HG02981 (cell line): ENCODE data around the gene AGMO.

Source experiments
- ATAC-seq: cut with Tn5 transposase; IDR thresholded peaks from one replicate; pipeline ENCODE4 v1.9.1; 2021; ENCODE audit warnings: mild to moderate bottlenecking, moderate library complexity; ENCODE audit not compliant: unreplicated experiment

The AGMO gene

GRCh38 chr7:15504351-15504750, 57.5 kb downstream of the AGMO start:
- ATAC-seq: no peak

GRCh38 chr7:15503603-15504290, 58.1 kb downstream of the AGMO start:
- ATAC-seq: no peak

GRCh38 chr7:15498465-15498864, 63.4 kb downstream of the AGMO start:
- ATAC-seq: no peak

GRCh38 chr7:15495170-15495569, 66.6 kb downstream of the AGMO start:
- no peak for ATAC-seq

- ATAC-seq: no peak
Measured at GRCh38 chr7:15494711-15495110, 67.1 kb downstream of the AGMO start.

DNA sequence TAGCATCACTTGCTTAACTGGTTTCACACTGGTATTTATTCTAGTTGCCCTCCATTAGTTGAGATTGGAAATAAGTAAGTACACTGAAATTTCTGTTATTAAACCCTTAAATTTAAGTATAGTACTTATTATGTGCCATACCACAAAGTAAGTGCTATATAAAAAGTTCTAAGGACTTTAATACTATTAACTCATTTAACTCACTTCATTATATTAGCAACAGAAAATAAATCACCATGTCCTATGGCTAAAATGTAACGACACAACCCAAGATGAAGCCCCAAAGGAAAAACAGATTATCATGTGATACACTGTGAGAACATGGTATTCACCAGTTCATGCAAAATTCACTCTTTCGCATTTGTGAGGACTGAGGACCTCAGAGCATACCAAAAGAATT, 70.5 kb downstream of the AGMO start:
- no peak for ATAC-seq

- no peak for ATAC-seq
Measured at GRCh38 chr7:15490291-15490690, 71.5 kb downstream of the AGMO start.

DNA sequence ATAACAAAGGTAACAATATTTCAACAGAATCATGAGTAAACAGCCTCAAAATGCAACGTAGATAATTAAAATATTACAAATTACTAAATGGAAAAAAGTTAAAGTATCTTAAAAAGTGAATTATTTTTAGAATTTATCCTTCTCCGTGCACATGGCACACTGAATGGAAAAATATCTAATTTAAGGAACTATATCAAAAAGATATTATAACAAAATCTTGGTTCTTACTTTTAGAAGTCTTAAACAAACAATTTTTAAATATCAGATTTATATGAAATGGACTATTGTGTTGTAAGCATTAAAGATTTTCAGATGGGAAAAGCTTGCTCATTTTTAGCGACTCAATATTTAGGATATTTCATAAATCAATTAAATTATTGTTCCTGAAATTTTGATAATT, 72.0 kb downstream of the AGMO start:
- no peak for ATAC-seq

DNA sequence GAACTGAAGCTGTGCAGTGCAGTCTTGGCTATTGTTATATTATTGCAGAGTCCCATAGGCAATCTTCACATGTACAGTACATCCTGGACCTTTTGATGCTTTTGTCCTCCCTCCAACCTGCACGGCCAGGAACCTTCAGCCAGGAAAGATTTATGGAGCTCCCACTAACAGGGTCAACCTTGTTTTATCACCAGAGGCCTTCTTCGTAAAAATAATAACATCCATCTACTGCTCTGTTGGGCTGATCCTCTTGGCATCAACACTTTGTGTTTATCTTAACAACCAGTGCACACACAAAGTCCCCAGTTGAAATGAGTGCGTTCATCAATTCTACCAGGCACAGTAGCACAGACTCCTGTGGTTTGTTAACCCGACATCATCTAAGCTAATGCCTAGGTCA, 72.4 kb downstream of the AGMO start:
- ATAC-seq: no peak

GRCh38 chr7:15488401-15488800, 73.4 kb downstream of the AGMO start:
- no peak for ATAC-seq

DNA sequence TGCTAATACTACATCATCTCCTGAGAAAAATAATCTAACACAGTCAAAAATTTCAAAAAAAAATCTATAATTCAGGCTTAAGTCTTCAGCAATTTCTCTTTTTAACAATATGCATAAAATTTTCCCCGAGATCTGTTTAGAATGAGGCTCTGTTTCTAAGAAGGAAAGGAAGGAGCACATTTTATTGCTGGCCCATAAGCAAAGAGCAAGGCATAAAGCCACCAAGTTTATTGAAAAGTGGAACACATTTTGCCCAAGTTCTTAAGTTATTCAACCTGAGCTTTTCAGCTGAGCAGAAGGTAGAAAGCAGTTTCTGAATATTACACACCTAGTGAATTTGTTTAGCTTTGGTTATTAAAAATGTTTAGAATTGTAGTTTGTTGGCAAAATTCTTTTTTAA, 73.9 kb downstream of the AGMO start:
- no peak for ATAC-seq

DNA sequence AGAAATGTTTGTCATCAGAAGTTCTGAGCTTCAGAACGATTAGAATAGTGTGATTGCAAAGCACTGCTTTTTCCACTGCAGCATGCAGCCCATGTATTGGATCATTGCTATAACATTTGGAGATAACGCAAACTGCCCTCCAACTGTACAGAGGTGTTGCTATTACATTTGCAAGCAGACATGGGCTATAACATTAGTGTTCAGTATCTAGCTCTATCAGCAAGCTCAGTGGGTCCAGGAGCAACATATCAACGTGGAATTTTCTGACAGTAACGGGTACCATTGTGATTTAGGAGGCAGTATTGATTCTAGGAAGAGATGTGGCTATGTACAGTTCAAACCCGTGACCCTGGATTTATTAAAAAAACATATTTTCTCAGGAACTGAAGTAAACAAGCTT, 75.8 kb downstream of the AGMO start:
- no peak for ATAC-seq

GRCh38 chr7:15485431-15485830, 76.4 kb downstream of the AGMO start:
- no peak for ATAC-seq

- ATAC-seq: no peak
Measured at GRCh38 chr7:15481132-15481531, 80.7 kb downstream of the AGMO start.

GRCh38 chr7:15478401-15478800, 83.4 kb downstream of the AGMO start:
- ATAC-seq: no peak

DNA sequence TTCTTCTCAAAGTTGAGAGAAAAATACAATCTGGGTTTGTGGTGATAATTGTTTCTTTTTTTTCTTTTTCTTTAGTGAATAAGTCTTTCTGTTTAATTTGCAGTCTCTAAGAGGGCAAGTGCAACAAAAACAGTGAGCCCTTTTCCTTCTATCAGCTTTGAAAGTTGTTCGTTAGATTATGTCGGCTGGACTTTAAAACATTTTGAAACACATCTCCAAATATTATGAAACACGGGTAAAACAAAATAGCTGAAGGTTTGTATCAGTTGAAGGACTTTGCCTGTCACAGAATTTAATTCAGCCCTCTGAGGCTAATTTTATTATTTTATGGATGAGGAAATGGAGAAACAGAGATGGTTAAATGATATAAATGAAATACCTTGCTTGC, 85.3 kb downstream of the AGMO start:
- no peak for ATAC-seq

DNA sequence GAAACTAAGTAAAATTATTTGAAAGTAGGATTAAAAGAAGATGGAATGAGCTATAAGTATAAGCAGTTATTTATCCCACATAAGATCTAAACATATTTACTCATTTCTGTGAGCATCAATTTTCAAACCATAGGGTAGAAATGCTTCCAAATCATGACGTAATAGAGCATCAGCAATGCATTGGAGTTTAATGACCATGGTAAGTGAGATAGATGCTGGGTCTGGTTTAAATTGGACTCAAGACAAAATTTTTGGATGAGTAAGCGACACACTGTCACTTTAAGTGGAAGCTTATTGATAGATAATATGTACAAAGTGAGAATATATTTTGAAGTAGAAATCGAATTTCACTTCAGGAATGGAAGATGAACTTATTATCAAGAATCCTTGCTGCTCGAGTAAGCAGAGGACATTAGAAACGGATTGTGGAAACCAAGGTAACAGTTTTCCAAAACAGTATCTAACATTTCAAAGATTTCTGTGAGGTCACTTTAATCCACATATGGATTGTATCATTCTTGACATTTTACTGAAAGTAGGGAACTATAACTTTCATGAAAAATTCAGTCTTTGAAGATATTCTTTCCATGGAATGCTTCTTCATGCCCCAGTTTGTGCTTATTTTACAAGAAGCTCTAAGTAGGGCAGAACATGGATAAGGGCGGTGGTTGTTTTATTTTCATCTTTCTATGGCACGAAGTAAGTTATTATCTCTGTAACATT, 85.8 kb downstream of the AGMO start:
- ATAC-seq: no peak

- no peak for ATAC-seq
Measured at GRCh38 chr7:15471669-15471950, 90.2 kb downstream of the AGMO start.

GRCh38 chr7:15470825-15471668, 90.8 kb downstream of the AGMO start:
- no peak for ATAC-seq

DNA sequence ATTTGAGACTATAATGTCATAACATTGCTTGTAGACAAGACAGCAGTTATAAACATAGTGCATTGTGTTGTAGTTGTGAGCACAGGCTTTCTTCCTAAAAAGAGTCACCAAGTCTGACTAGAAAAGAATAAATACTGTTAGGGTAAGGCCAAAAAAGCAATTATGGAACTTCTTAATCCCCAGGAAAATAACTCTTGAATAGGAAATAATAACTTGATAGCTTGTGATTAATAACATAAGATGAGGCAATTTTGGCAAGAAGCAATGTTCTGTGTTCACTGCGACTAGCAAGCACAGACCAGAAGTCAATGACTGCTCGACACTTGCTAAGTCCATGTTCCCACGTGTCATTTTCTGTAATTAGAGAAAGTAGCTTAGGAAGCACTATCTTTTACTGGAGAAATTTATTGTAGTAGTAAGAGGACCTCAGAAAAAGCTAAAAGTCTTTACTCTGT, 97.1 kb downstream of the AGMO start:
- no peak for ATAC-seq

- ATAC-seq: no peak
Measured at GRCh38 chr7:15463801-15464666, 97.8 kb downstream of the AGMO start.
